ENCODE measurements around the gene RNU6-1. TPM values are rescaled to one million over a fixed set of nuclear protein-coding genes. Genes with fewer than 3 reads are reported as not detected.

The RNU6-1 gene
- total and polyA plus RNA-seq, 2 experiments from 2014 or later, result not detected

DNA sequence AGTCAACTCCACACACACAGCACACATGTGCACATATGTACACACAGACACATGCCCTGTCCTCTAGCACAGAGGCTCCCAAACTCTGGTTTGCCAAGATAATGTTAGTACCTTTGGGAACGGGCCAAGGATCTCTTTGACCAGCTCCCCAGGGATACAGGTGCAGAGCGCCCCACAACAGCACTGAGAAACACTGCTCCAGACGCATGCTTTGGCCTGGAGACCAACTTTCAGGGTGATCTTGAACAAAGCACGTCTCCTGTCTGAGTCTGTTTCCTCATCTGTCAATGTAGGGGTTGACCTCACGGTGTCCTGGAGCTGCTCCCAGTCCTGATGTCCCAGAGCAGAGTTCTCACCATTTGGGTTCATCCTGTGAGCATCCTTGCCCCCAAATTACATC is 30.4 kb downstream of the RNU6-1 start:
- TF ChIP-seq CTCF (IDR thresholded peaks at IDR 0.05; ENCODE audit: poor library complexity) (no peak), EZH2 (IDR thresholded peaks at IDR 0.05; ENCODE audit: borderline replicate concordance) (no peak), EZH2phosphoT487 (IDR thresholded peaks at IDR 0.05; ENCODE audit: low read depth, severe bottlenecking, unreplicated experiment) (no peak)
- Histone ChIP-seq H3K9me3 (ENCODE audit: low read depth) (no peaks in the 10 kb centered on the region), H3K27me3 (no peaks in the 10 kb centered on the region), H4K20me1 (ENCODE audit: insufficient read depth, poor library complexity, severe bottlenecking) (no peaks in the 10 kb centered on the region), H3K4me2 (no peak overlapping the region), H3K4me1 (ENCODE audit: insufficient read depth) (no peaks in the 10 kb centered on the region), H2AFZ (no peak overlapping the region), H3K36me3 (replicated peaks; ENCODE audit: insufficient read depth, low read depth) (no peaks in the 10 kb centered on the region), H3K9me2 (replicated peaks; ENCODE audit: insufficient read depth) (no peaks in the 10 kb centered on the region), H3K79me2 (no peaks in the 10 kb centered on the region), H3K4me3 (no peak overlapping the region), H3K27ac (no peak overlapping the region)
- no peak for DNase-seq (ENCODE audit: low spot score)
- WGBS (ENCODE audit: low lambda C conversion rate, missing lambda C conversion rate), result 89% methylated on average over 5 of the region's 5 CpGs

DNA sequence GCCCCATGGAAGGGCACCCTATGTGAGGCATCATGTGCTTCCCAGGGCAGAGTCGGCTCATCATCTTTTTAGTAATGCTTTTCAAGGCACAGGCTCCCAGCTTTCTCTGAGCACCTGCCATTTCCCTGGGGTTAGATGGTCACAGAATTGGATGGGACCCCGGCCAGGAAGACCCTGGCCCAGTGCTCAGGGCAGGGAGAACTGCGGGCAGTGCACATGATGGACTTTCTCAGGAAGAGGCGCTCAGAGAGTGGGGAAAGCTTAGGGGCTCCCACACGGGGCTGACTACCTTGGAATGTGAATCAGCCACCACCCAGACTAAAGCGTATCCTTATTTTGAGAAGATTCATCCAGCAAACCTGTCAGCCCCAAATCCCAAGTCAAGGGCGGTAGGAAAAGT is 31.0 kb downstream of the RNU6-1 start:
- Histone ChIP-seq H3K27me3 (no peaks in the 10 kb centered on the region), H3K79me2 (no peaks in the 10 kb centered on the region), H4K20me1 (ENCODE audit: insufficient read depth, poor library complexity, severe bottlenecking) (no peaks in the 10 kb centered on the region), H3K4me2 (no peak overlapping the region), H2AFZ (no peak overlapping the region), H3K27ac (no peak overlapping the region), H3K4me1 (ENCODE audit: insufficient read depth) (no peaks in the 10 kb centered on the region), H3K4me3 (no peak overlapping the region), H3K9me3 (ENCODE audit: low read depth) (no peaks in the 10 kb centered on the region), H3K9me2 (replicated peaks; ENCODE audit: insufficient read depth) (no peaks in the 10 kb centered on the region), H3K36me3 (replicated peaks; ENCODE audit: insufficient read depth, low read depth) (no peaks in the 10 kb centered on the region)
- no peak for DNase-seq (ENCODE audit: low spot score)
- 92% methylated on average over 7 of the region's 7 CpGs for WGBS (ENCODE audit: low lambda C conversion rate, missing lambda C conversion rate)
- TF ChIP-seq EZH2phosphoT487 (IDR thresholded peaks at IDR 0.05; ENCODE audit: low read depth, severe bottlenecking, unreplicated experiment), result no peak
- TF ChIP-seq CTCF (IDR thresholded peaks at IDR 0.05; ENCODE audit: poor library complexity), result no peak
- TF ChIP-seq EZH2 (IDR thresholded peaks at IDR 0.05; ENCODE audit: borderline replicate concordance), result no peak

- TF ChIP-seq CTCF (IDR thresholded peaks at IDR 0.05; ENCODE audit: poor library complexity), result no peak
- TF ChIP-seq EZH2phosphoT487 (IDR thresholded peaks at IDR 0.05; ENCODE audit: low read depth, severe bottlenecking, unreplicated experiment), result no peak
- no peak for TF ChIP-seq EZH2 (IDR thresholded peaks at IDR 0.05; ENCODE audit: borderline replicate concordance)
- Histone ChIP-seq H3K4me1 (ENCODE audit: insufficient read depth) (no peaks in the 10 kb centered on the region), H2AFZ (no peak overlapping the region), H3K4me3 (no peak overlapping the region), H3K27me3 (no peaks in the 10 kb centered on the region), H3K9me2 (replicated peaks; ENCODE audit: insufficient read depth) (no peaks in the 10 kb centered on the region), H3K4me2 (no peak overlapping the region), H3K9me3 (ENCODE audit: low read depth) (no peaks in the 10 kb centered on the region), H3K79me2 (no peaks in the 10 kb centered on the region), H3K36me3 (replicated peaks; ENCODE audit: insufficient read depth, low read depth) (no peaks in the 10 kb centered on the region), H4K20me1 (ENCODE audit: insufficient read depth, poor library complexity, severe bottlenecking) (no peaks in the 10 kb centered on the region), H3K27ac (no peak overlapping the region)
- DNase-seq (ENCODE audit: low spot score), result no peak
- 96% methylated on average over 7 of the region's 7 CpGs for whole genome bisulfite sequencing (ENCODE audit: low lambda C conversion rate, missing lambda C conversion rate)
These were observed 32.0 kb downstream of the RNU6-1 start for GRCh38 chr15:67807836-67808235.

DNA sequence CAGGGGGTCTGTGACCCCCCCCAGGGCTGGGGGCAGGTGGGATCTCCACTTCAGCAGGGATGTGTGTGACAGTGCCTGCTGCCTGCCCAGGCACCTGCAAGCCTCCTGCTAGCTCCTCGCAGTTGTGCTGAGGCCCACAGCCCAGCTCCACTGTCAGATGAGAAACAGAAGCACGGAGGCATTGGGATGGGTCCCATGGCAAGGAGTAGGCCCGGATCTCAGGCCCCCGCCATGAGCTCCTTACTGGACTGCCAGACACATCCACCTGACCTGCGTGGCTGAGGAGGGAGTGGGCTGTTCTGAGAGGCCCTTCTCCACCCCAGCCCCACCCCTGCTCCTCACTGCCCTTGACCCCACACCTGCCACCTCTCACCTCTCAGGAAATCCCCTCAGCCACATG is 32.7 kb downstream of the RNU6-1 start:
- H3K4me1 ChIP-seq (ENCODE audit: insufficient read depth), result no peaks in the 10 kb centered on the region
- H3K27ac ChIP-seq, result no peak overlapping the region
- H3K4me2 ChIP-seq, result no peak overlapping the region
- H3K9me3 ChIP-seq (ENCODE audit: low read depth), result no peaks in the 10 kb centered on the region
- TF ChIP-seq EZH2 (IDR thresholded peaks at IDR 0.05; ENCODE audit: borderline replicate concordance), result no peak
- no peak for TF ChIP-seq EZH2phosphoT487 (IDR thresholded peaks at IDR 0.05; ENCODE audit: low read depth, severe bottlenecking, unreplicated experiment)
- DNase-seq (ENCODE audit: low spot score), result no peak
- H4K20me1 ChIP-seq (ENCODE audit: insufficient read depth, poor library complexity, severe bottlenecking), result no peaks in the 10 kb centered on the region
- H2AFZ ChIP-seq, result no peak overlapping the region
- no peak overlapping the region for H3K4me3 ChIP-seq
- no peaks in the 10 kb centered on the region for H3K36me3 ChIP-seq (replicated peaks; ENCODE audit: insufficient read depth, low read depth)
- H3K9me2 ChIP-seq (replicated peaks; ENCODE audit: insufficient read depth), result no peaks in the 10 kb centered on the region
- 95% methylated on average over 5 of the region's 5 CpGs for WGBS (ENCODE audit: low lambda C conversion rate, missing lambda C conversion rate)
- H3K79me2 ChIP-seq, result no peaks in the 10 kb centered on the region
- H3K27me3 ChIP-seq, result no peaks in the 10 kb centered on the region
